ENCODE results near the gene MBD4. TPM values are rescaled to one million over a fixed set of nuclear protein-coding genes. Genes with fewer than 3 reads are reported as not detected.
"Not testable (repeated sequence)": the region's sequence is repeated elsewhere in the genome, so short reads cannot be mapped to it uniquely, and the experiment has no call there.

Gene MBD4
- total RNA-seq, 1 experiment from 2014 or later: 18.5 TPM

DNA sequence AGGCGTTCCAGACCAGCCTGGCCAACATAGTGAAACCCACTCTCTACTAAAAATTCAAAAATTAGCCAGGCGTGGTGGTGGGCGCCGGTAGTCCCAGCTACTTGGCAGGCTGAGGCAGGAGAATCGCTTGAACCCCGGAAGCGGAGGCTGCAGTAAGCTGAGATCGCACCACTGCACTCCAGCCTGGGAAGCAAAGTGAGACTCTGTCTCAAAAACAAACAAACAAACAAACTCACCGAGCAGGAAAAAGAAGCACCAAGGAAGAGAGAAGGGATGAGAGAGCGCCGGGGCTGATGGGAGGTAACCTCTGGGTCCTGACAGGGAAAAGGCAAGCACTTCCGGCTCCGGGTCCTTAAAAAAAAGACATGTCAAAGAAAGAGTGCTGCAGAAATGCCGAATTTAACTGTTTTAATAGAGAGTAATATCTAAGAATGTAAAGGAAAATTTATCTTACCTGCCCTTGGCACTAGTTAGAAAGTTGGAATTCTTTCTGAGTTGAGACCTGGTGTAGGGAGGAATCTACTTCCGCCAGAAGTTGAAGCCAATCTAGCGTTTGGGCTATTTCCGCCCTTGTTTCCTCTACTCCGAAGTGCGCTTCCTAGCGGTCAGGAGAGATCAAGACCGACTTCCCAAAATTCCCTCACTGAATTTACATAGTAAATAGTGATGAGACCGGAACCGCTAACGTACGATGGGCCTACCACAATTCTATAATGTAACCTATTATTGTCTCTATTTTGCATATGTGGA, 40.4 kb downstream of the MBD4 start:
- in situ Hi-C loops (cut with HindIII; ENCODE audit: low pct_unique_long_range_greater_than_20kb, low sequenced_read_pairs): no loop called here
- peak; percentile 97 for DNase-seq (ENCODE audit: low read depth, low spot score)

DNA sequence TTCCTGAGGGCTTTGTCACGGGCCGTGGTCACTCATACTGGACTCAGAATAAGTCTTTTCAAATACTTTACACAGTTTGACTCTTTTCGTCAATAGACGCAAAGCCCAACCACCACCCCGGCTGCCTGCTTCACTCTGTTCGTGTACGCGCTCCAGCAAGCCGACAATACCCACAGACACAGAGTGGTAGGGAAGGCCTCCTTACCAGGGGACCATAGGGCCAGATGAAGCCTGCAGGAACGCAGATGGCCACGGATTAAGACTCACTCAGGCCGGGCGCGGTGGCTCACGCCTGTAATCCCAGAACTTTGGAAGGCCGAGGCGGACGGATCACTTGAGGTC, 41.0 kb downstream of the MBD4 start:
- in situ Hi-C loops (cut with HindIII; ENCODE audit: low pct_unique_long_range_greater_than_20kb, low sequenced_read_pairs): no loop called here

DNA sequence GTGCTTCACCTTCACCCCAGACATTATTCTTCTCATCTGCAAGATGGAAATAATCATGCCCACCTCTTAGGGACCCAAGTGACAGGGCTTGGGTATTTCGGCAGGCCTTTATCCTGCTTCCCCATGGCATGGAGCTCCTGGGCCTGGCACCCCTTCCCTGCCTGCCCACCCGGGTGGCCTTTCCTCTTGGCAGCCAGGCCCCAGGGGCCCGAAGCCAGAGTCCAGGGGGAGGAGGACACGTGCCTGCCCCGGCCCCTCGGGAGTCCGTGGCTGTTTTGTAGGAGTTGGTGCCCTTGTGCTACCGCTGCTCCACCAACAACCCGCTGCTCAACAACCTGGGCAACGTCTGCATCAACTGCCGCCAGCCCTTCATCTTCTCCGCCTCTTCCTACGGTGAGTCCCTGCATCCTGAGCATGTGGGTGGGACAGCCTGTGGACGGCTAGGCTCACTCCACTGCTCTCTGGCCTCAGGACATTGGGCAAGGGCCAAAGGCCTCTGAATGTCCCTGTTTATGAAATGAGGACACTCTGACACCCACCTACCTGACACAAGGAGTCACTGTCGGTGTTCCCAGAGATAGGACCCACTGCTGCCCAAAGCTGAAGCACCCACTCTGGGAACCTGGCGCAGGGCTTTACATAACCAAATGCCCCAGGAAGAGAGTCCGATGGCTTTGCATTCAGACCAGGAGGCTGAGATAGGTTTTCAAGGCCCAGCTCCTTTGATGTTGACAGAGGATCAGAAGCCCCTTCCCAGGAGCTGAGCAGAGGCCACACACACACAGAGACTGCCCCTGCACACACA, 45.8 kb downstream of the MBD4 start:
- in situ Hi-C loops (cut with HindIII; ENCODE audit: low pct_unique_long_range_greater_than_20kb, low sequenced_read_pairs); DNase-seq (ENCODE audit: low read depth, low spot score): not testable (repeated sequence)

More for the DNA sequence above, 41.0 kb downstream of the MBD4 start:
- DNase-seq (ENCODE audit: low read depth, low spot score): no peak

DNA sequence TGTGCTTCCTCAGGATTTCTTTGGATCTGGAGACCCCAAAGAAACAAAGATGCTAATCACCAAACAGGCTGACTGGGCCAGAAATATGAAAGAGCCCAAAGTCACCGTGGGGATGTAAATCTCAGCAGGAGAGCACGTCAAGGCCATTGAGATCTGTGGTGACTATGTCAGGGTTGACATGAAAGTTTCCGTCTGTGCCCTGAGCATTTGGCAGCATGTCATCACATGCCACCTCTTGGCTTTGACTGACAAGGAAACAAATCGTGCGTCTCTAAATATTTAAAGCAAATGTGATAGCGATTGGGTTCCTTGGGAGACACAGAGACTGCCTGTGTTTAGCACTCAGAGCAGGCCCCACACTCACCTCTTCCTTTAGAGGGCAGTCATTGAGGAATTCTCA, 46.5 kb downstream of the MBD4 start:
- in situ Hi-C loops (cut with HindIII; ENCODE audit: low pct_unique_long_range_greater_than_20kb, low sequenced_read_pairs): no loop called here

DNA sequence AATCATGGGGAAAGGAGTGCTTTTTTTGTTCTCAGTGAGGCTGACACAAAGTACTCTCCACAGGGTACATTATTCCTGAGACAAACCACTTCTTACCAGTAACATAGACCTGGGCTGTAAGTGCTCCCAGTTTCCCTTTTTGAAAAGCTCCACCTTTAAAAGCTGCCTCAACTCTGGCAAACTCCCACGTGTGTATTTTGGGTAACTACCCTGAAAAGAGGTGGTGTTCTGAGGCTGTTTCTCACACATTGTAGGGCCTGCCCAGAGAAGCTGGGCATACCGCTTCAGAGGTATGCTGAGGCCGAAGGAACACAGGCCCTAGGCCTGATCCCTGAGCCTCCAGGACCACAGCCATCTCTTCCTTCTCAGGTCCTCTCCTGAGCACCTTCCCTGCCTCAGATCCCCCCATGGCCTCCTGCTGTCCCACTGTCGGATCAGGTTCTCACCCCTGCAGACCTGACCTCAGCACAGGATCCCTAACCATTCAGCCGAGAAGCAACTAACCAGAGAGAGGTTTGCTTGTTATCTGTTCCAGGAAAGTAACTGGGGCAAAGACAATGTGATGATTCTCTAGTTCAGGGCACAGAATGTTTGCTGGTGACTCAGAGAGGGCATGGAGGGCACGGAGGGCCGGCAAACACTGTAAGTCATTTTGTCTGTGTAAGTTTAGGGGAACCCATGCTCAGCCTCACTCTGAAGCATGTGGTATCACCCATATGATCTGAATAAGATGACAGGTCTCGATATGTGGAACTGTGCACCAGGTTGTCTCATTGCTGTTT, 47.5 kb downstream of the MBD4 start:
- DNase-seq (ENCODE audit: low read depth, low spot score): peak; percentile 34
- in situ Hi-C loops (cut with HindIII; ENCODE audit: low pct_unique_long_range_greater_than_20kb, low sequenced_read_pairs): not testable (repeated sequence)

More for the DNA sequence above, 46.5 kb downstream of the MBD4 start:
- no peak for DNase-seq (ENCODE audit: low read depth, low spot score)

DNA sequence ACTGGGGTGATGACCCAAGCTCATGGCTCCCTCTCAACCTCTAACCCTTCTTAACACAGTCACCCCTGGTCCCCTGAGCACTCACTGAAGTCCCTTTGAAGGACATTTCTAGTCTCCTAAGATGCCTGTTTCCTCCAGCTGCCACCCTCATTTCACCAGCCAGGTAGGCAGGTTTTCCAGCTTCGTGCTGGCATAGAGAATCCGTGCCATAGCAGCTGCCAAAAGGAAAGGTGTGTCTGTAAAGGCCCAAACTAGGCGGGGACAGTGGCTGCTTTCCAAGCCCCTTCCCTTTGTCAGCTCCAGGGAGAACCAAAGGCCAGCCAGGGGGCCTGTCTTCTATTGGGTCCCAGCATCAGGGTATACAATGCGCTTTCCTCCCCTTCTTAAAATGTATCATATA, 48.2 kb downstream of the MBD4 start:
- in situ Hi-C loops (cut with HindIII; ENCODE audit: low pct_unique_long_range_greater_than_20kb, low sequenced_read_pairs); DNase-seq (ENCODE audit: low read depth, low spot score): not testable (repeated sequence)

DNA sequence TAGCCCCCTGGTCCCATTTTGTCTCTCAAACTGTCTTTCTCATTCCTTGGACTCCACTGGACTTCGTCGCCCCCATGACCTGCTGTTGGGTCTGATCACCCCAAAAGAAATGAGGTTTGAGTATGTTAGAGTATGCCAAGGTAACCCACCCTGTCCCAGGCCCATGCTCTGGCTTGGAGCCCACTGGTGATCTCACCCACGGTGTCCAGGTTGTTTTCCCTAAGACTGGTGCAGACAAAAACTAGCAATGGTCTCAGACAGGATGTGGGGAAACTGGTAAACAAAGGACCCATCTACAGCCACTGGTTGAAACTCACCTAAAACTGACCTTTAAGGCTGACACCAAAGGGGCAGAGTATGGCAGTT, 50.2 kb downstream of the MBD4 start:
- in situ Hi-C loops (cut with HindIII; ENCODE audit: low pct_unique_long_range_greater_than_20kb, low sequenced_read_pairs): no loop called here

DNA sequence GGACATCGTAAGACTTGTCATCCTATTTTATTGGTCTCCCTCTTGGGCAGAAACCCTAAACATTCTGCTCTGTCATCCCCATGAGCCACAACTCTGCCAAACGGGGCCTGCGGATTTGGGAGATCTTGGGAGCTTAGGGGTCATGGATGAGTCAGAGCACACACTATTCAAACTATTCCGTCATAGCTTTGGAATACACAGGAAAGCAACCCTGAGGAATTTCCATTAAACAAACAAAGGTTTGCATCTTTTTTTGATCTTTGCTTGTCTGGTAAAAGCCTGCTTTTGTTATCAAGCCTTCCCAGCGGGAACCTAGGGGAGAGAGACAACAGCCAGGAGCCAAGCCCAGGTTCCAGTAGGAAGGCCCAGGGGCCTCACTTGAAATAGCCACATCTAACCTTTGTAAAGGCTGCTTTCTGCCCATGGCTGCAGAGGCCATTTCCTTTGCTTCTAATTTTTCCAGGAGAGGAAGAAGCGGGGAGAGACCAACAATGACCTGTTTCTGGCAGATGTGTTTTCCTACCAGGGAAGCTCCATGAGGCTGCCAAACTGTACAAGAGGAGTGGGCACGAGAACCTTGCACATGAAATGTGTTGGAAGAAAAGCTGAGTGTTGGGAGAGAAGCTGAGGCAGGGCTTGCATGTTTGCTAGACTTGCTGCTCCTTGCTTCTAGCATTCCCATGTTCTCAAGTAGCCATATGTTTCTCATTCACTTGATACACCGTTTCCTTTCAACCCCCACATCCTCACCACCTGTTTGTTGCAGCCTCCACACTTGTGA, 50.8 kb downstream of the MBD4 start:
- in situ Hi-C loops (cut with HindIII; ENCODE audit: low pct_unique_long_range_greater_than_20kb, low sequenced_read_pairs); DNase-seq (ENCODE audit: low read depth, low spot score): not testable (repeated sequence)

More for the DNA sequence above, 50.2 kb downstream of the MBD4 start:
- no peak for DNase-seq (ENCODE audit: low read depth, low spot score)

DNA sequence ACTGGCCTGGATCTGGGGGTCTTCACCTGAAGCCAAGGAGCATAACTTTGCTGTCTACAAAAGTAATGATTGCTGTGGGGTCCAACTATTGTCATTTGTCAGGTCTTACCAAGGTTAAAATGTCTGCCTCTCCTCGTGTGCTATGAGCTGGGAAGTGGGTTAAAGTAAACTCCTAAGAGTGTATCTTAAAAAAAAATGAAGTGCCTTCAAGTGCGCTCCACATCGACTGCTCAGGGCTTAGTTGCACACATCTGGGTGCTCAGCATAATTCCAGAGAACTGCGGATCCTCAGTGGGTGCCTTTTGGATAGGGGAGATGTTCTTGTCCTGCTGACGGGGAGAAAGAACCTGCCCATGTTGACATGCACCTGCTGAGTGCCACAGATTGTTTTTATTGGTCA, 52.3 kb downstream of the MBD4 start:
- in situ Hi-C loops (cut with HindIII; ENCODE audit: low pct_unique_long_range_greater_than_20kb, low sequenced_read_pairs): no loop called here
- DNase-seq (ENCODE audit: low read depth, low spot score): no peak

DNA sequence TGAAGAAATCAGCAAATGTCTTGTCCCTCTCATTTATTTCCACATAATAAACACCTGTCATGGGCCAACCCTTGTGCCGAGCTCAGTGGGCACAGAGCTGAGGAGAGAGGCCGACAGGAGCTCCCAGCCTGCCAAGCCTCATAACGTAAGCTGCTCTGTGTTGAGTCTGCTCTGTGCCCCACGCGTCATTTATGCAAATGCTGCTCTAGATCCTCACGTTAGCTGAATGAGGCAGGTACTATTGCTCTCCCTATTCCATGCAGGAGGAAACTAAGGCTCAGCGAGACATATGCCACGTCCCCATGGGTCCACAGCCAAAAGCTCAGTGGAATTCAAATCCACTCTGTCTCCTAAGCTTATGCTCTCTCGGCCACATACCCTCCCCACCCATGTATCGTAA, 52.8 kb downstream of the MBD4 start:
- in situ Hi-C loops (cut with HindIII; ENCODE audit: low pct_unique_long_range_greater_than_20kb, low sequenced_read_pairs): no loop called here
- DNase-seq (ENCODE audit: low read depth, low spot score): no peak

DNA sequence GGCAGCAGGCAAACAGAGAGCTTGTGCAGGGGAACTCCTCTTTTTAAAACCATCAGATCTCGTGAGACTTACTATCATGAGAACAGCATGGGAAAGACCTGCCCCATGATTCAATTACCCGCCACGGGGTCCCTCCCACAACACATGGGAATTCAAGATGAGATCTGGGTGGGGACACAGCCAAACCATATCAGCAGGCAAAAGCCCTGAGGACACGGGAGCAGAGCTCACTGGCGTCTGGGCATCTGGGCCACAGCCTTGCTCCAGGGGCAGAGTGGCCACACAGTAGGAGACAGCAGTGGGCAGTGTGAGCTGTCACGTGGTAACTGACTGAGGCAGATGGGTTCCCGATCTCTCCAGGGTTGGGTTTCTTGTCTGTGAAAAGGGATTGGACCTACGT, 54.2 kb downstream of the MBD4 start:
- in situ Hi-C loops (cut with HindIII; ENCODE audit: low pct_unique_long_range_greater_than_20kb, low sequenced_read_pairs): not testable (repeated sequence)
- peak; percentile 60 for DNase-seq (ENCODE audit: low read depth, low spot score)

DNA sequence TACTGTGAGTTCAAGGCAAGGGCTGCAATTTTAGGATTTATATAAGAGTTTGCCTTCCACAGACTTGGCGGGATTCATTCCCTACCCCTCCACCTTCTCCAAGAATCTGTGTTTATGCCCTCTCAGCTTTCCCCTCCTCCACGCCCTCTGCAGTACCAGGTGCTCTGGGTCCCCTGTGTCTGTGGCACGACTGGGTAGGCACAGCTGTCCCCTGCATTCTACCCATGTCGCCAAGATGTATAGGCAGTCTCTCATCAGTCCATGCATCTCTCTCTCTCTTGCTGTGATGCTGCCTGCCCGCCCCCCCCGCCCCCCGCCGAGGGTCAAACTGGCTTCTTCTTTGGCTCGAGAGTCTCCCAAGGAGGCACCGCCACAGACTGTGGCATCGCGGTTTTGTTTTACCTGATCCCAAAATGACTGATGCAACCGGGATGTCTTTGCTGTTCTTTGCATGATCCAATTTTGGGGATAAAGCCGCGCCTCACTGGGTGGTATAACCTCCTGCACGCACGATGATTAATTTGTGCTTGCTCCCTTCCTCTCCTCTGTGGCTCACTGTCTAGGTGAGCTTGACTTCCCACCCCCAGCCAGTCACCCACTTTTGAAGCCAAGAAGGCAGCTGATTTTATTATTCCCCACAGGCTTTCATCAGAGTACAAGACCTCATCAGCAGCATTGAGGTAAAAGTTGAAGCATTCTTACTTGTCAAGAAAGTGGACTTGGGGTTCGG, 55.0 kb downstream of the MBD4 start:
- in situ Hi-C loops (cut with HindIII; ENCODE audit: low pct_unique_long_range_greater_than_20kb, low sequenced_read_pairs): no loop called here
- DNase-seq (ENCODE audit: low read depth, low spot score): no peak

DNA sequence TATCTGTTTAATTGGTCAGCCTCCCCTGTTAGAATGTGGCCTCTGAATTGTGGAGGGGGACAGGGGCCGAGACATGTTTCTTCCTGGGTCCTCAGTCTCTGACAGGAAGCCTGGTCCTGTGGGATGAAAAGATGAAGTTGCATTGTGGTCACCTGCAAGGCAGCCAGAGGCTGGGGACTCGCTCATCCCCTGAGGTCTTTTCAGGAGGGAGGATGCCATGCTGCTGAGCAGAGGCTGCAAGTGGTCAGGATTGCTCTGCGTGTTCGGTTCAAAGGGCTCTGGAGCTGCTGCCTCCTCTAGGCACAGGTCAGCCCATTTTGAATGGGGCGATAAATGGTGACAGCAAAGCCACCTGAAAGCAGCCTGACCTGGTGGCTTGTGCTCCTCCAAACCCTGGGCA, 55.6 kb downstream of the MBD4 start:
- in situ Hi-C loops (cut with HindIII; ENCODE audit: low pct_unique_long_range_greater_than_20kb, low sequenced_read_pairs); DNase-seq (ENCODE audit: low read depth, low spot score): not testable (repeated sequence)

DNA sequence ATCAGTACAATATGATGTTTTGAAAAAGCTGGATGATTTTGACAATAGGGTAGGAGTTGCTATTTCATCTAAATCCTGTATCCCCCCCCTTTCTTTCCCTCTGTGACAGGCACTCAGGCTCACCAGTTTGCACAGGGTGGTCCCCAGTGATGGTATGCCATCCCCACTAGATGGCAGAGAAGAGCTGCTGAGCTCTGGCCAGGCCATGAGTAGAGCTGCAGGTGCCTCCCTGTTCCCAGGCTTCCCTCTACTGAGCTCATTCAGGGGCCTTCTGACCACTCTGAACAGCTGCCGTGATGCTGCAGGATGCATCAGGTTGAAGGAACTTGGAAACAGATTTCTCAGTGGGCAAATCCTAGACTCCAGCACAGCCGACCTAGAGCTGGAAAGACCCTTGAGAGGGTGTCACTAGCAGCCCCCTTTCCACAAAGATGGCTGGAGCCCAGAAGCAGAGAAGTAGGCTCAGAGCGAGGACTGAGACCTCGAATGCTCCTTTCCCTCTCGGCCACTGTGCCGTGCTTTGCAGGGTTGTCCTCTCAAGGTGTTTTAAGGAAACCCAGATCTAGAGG, 56.4 kb downstream of the MBD4 start:
- in situ Hi-C loops (cut with HindIII; ENCODE audit: low pct_unique_long_range_greater_than_20kb, low sequenced_read_pairs): no loop called here
- DNase-seq (ENCODE audit: low read depth, low spot score): peak; percentile 86

DNA sequence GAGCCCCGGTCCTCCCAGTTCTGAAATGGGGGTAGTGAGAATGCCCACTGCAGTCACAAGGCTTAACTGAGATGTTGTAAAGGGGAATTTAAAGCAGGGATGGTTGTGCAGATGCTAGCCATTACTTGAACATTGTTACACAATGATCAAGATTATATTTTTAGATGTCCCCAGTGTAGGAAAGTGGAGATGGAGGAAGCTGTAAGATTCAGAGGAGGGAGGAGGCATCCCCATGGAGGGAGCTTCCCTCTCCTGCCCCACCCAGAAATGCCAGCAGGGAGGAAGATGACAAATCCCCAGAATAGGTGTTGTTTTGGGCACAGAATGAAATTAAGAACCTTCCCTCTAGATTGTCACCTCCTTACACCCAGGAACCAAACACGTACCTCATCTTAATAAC, 57.4 kb downstream of the MBD4 start:
- in situ Hi-C loops (cut with HindIII; ENCODE audit: low pct_unique_long_range_greater_than_20kb, low sequenced_read_pairs): no loop called here
- DNase-seq (ENCODE audit: low read depth, low spot score): no peak

Data from SK-MEL-5 (cell line).